H1 (cell line): ENCODE measurements around the gene DYNC2I2. TPM values are rescaled to one million over a fixed set of nuclear protein-coding genes. Genes with fewer than 3 reads are reported as not detected.

ENCODE experiments used
- CTCF ChIA-PET: fragments of 300-600 bp; sonication (Branson Sonifier 250); formaldehyde crosslinking; loops from one replicate; lab custom pipeline; 2021; ENCODE audit not compliant: partially characterized antibody; lab: Charles Lee
- POLR2A ChIA-PET: fragments of 300-600 bp; sonication (Branson Sonifier 250); formaldehyde crosslinking; loops from one replicate; lab custom pipeline; 2021; ENCODE audit warnings: inconsistent platforms; ENCODE audit not compliant: partially characterized antibody; lab: Charles Lee
- DNase-seq, 2 experiments: peaks; one replicate each; pipeline versions ENCODE4 v3.0.0 to v3.0.0-alpha.2; 2010 to 2022; ENCODE audit warnings: low spot score in 2 of 2, low read depth in 1 of 2, mixed read lengths in 1 of 2
- FAIRE-seq: peaks from 2 replicates; lab custom pipeline; 2011; peaks lifted over from hg19 to GRCh38; lab: Jason Lieb, UNC
- H2AFZ ChIP-seq: 2 replicates; pipeline ENCODE4 v1.8.1; 2012; ENCODE audit warnings: low read length, inconsistent platforms
- H2AK5ac ChIP-seq: 2 replicates; pipeline ENCODE4 v1.6.1; 2013; ENCODE audit warnings: low read depth, low read length
- H2BK120ac ChIP-seq: replicated peaks from 2 replicates; pipeline ENCODE3; 2013; ENCODE audit warnings: low read depth, low read length, inconsistent platforms
- H2BK12ac ChIP-seq: 2 replicates; pipeline ENCODE4 v1.6.1; 2013; ENCODE audit warnings: low read depth, low read length
- H2BK15ac ChIP-seq: 2 replicates; pipeline ENCODE4 v1.6.1; 2013; ENCODE audit warnings: low read length
- H2BK20ac ChIP-seq: 2 replicates; pipeline ENCODE4 v1.6.1; 2013; ENCODE audit warnings: low read length
- H2BK5ac ChIP-seq: 2 replicates; pipeline ENCODE4 v1.6.1; 2013; ENCODE audit warnings: low read depth, low read length
- H3K14ac ChIP-seq: 2 replicates; pipeline ENCODE4 v1.6.1; 2013; ENCODE audit warnings: inconsistent platforms; ENCODE audit not compliant: insufficient read length
- H3K18ac ChIP-seq: 2 replicates; pipeline ENCODE4 v1.6.1; 2013; ENCODE audit warnings: low read length; ENCODE audit errors: extremely low read depth
- H3K23ac ChIP-seq: 2 replicates; pipeline ENCODE4 v1.6.1; 2013; ENCODE audit warnings: inconsistent platforms; ENCODE audit not compliant: insufficient read length
- H3K23me2 ChIP-seq: 2 replicates; pipeline ENCODE4 v1.6.1; 2013; ENCODE audit warnings: low read depth, low read length
- H3K27ac ChIP-seq: 2 replicates; pipeline ENCODE4 v1.6.1; 2011; ENCODE audit warnings: low read depth, low read length, inconsistent platforms
- H3K27me3 ChIP-seq, 4 experiments: replicated peaks in 1 of 4; 1 replicate in 1 of 4; 2 replicates in 3 of 4; pipeline versions ENCODE4 v1.6.1 to v1.8.1; 2011 to 2013; ENCODE audit warnings: low read length in 3 of 4, mild to moderate bottlenecking in 3 of 4, inconsistent platforms in 2 of 4, mixed read lengths in 2 of 4, moderate library complexity in 1 of 4; ENCODE audit not compliant: control insufficient read depth in 3 of 4, insufficient read depth in 3 of 4; ENCODE audit errors: extremely low read depth in 1 of 4
- H3K36me3 ChIP-seq, 4 experiments: 2 replicates each; pipeline versions ENCODE4 v1.6.1 to v1.8.1; 2011 to 2013; ENCODE audit warnings: mild to moderate bottlenecking in 4 of 4, low read length in 3 of 4, moderate library complexity in 2 of 4, control low read depth in 1 of 4, inconsistent platforms in 1 of 4; ENCODE audit not compliant: insufficient read depth in 4 of 4, control insufficient read depth in 2 of 4
- H3K4ac ChIP-seq: replicated peaks from 2 replicates; pipeline ENCODE3; 2013; ENCODE audit warnings: low read length, low read depth, mixed read lengths, inconsistent platforms; ENCODE audit not compliant: insufficient read length
- H3K4me1 ChIP-seq, 4 experiments: replicated peaks in 1 of 4; 1 replicate in 1 of 4; 2 replicates in 3 of 4; pipeline versions ENCODE4 v1.6.1 to v1.8.1; 2011 to 2013; ENCODE audit warnings: low read length in 3 of 4, inconsistent platforms in 2 of 4, mixed read lengths in 1 of 4; ENCODE audit not compliant: insufficient read depth in 4 of 4, control insufficient read depth in 3 of 4
- H3K4me2 ChIP-seq, 2 experiments: 2 replicates each; pipeline versions ENCODE4 v1.6.1 to v1.8.1; 2011 to 2013; ENCODE audit warnings: low read depth in 2 of 2, low read length in 2 of 2, control low read depth in 1 of 2, inconsistent platforms in 1 of 2, mild to moderate bottlenecking in 1 of 2; ENCODE audit not compliant: insufficient read depth in 1 of 2
- H3K4me3 ChIP-seq, 4 experiments: fragments of 200-600, 300-600 bp in 1 of 4; sonication (generic), shearing (Covaris generic), sonication (Bioruptor Twin) in 1 of 4; 2 replicates each; pipeline versions ENCODE4 v1.5.1 to v1.8.1; 2011 to 2016; ENCODE audit warnings: low read length in 4 of 4, low read depth in 3 of 4, control low read depth in 2 of 4, inconsistent platforms in 2 of 4, mild to moderate bottlenecking in 2 of 4, mixed read lengths in 1 of 4, moderate library complexity in 1 of 4; ENCODE audit not compliant: insufficient read depth in 2 of 4; ENCODE audit errors: extremely low read depth in 1 of 4
- H3K56ac ChIP-seq: replicated peaks from 2 replicates; pipeline ENCODE3; 2013; ENCODE audit warnings: low read depth, mild to moderate bottlenecking, mixed read lengths, low read length, inconsistent platforms; ENCODE audit not compliant: insufficient read length
- H3K79me1 ChIP-seq: 2 replicates; pipeline ENCODE4 v1.6.1; 2013; ENCODE audit warnings: low read depth, low read length, control low read depth
- H3K79me2 ChIP-seq, 2 experiments: 2 replicates each; pipeline versions ENCODE4 v1.6.1 to v1.8.1; 2012 to 2013; ENCODE audit warnings: low read length in 2 of 2, mild to moderate bottlenecking in 2 of 2, inconsistent platforms in 1 of 2; ENCODE audit not compliant: insufficient read depth in 2 of 2, control insufficient read depth in 1 of 2
- H3K9ac ChIP-seq, 4 experiments: replicated peaks in 1 of 4; 1 replicate in 1 of 4; 2 replicates in 3 of 4; pipeline versions ENCODE4 v1.6.1 to v1.8.1; 2011 to 2013; ENCODE audit warnings: low read depth in 3 of 4, low read length in 3 of 4, control low read depth in 2 of 4, mild to moderate bottlenecking in 2 of 4, moderate library complexity in 2 of 4, inconsistent platforms in 1 of 4; ENCODE audit errors: extremely low read depth in 1 of 4
- H3K9me3 ChIP-seq, 2 experiments: 2 replicates each; pipeline versions ENCODE4 v1.6.1 to v1.8.1; 2012 to 2013; ENCODE audit warnings: mild to moderate bottlenecking in 2 of 2, moderate library complexity in 2 of 2, control low read depth in 1 of 2, inconsistent platforms in 1 of 2, low read depth in 1 of 2, low read length in 1 of 2, mixed read lengths in 1 of 2; ENCODE audit not compliant: insufficient read depth in 2 of 2
- H4K20me1 ChIP-seq, 2 experiments: replicated peaks in 1 of 2; 2 replicates each; pipeline versions ENCODE3 to v1.8.1; 2011 to 2013; ENCODE audit warnings: inconsistent platforms in 2 of 2, low read length in 2 of 2, mild to moderate bottlenecking in 1 of 2; ENCODE audit not compliant: insufficient read depth in 2 of 2, control insufficient read depth in 1 of 2
- H4K5ac ChIP-seq: 2 replicates; pipeline ENCODE4 v1.6.1; 2013; ENCODE audit warnings: low read length, low read depth, mixed read lengths, inconsistent platforms; ENCODE audit not compliant: insufficient read length
- H4K8ac ChIP-seq: 2 replicates; pipeline ENCODE4 v1.8.0; 2013; ENCODE audit warnings: mild to moderate bottlenecking, moderate library complexity, low read length, inconsistent platforms; ENCODE audit not compliant: insufficient read depth; ENCODE audit errors: extremely low read depth
- H4K91ac ChIP-seq: replicated peaks from 2 replicates; pipeline ENCODE3; 2013; ENCODE audit warnings: low read length, mixed read lengths, inconsistent platforms; ENCODE audit not compliant: insufficient read length
- EGR1 ChIP-seq: IDR thresholded peaks from 2 replicates; pipeline ENCODE4 v1.6.1; 2011; ENCODE audit warnings: low read depth, low read length, borderline replicate concordance
- RFX5 ChIP-seq: IDR thresholded peaks from 2 replicates; pipeline ENCODE4 v1.6.1; 2011; ENCODE audit warnings: low read depth, low read length, improper control_type of control experiment, borderline replicate concordance
- SIRT6 ChIP-seq: IDR thresholded peaks from one replicate; pipeline ENCODE4 v1.7.1; 2012; ENCODE audit warnings: low read length, inconsistent platforms
- TBP ChIP-seq: IDR thresholded peaks from 2 replicates; pipeline ENCODE4 v1.6.1; 2011; ENCODE audit warnings: low read depth, low read length, improper control_type of control experiment
- whole genome bisulfite sequencing, 2 experiments: shearing (Covaris generic) in 1 of 2; methylation state at CpG; one replicate each; pipeline versions ENCODE4 v1.1.6 to v1.1.7; 2013 to 2015; ENCODE audit warnings: low lambda C conversion rate in 2 of 2, mixed read lengths in 2 of 2, inconsistent platforms in 1 of 2, low coverage in 1 of 2, missing lambda C conversion rate in 1 of 2; ENCODE audit not compliant: insufficient replicate concordance in 2 of 2, insufficient coverage in 1 of 2, insufficient read length in 1 of 2; ENCODE audit errors: extremely low coverage in 1 of 2, missing lambda C conversion rate in 1 of 2; 5-methylcytosine and 5-hydroxymethylcytosine counted together
- polyA plus RNA-seq, 7 experiments: library from polyadenylated mRNA; depleted of rRNA in 3 of 7; stranded (reverse) in 5 of 7; unstranded in 2 of 7; fragments of >200 nt in 5 of 7; fragments of 200-250 nt in 2 of 7; gene quantifications; 1 replicate in 5 of 7; 2 replicates in 1 of 7; 4 replicates in 1 of 7; pipeline versions ENCODE4 v1.2.1 to v1.2.3, GENCODE V29; 2011 to 2013; ENCODE audit warnings: missing spikeins in 2 of 7, mixed read lengths in 2 of 7
- total RNA-seq: library from RNA; stranded (reverse); fragmentation: NEBNext Ultra II Directional; extraction: Animal tissue kit (Norgen Biotek cat#: 25700); gene quantifications from 2 replicates; pipeline ENCODE4 v1.2.1, GENCODE V29; 2021

The DYNC2I2 gene
- total and polyA plus RNA-seq, 2 of the 8 experiments (the other 6 are each of a cell fraction or from before 2014, with no cell fraction given) = 58.0 to 78.5 TPM

- Histone ChIP-seq H3K79me1 (no peaks in the 10 kb centered on the region), H3K18ac (no peak overlapping the region), H2BK20ac (no peak overlapping the region), H3K9me3 (no peaks in the 10 kb centered on the region), H2BK12ac (no peak overlapping the region), H3K4me1 (no peaks in the 10 kb centered on the region), H4K8ac (no peak overlapping the region), H3K79me2 (no peaks in the 10 kb centered on the region), H2BK15ac (no peak overlapping the region), H3K14ac (no peak overlapping the region), H2BK5ac (no peak overlapping the region), H2AFZ (no peak overlapping the region)
- POLR2A ChIA-PET = interaction anchor here (0.7 to 46.1 kb wide), 4 partner anchors 2 to 362 kb away, joined by 3 to 1197 read pairs (median 602); partner anchors contain the start of genes DYNC2I2, PKN3, SET and ZDHHC12
- DNase-seq = no peak
- TF ChIP-seq TBP (no peak), SIRT6 (no peak), EGR1 (no peak), RFX5 (no peak)
- TF ChIP-seq, all 59 proteins: peak for 0
- H3K36me3 ChIP-seq = no peaks in the 10 kb centered on the region
- H2AK5ac ChIP-seq = no peak overlapping the region
- H2BK120ac ChIP-seq = no peak overlapping the region
- CTCF ChIA-PET = interaction anchor here (1.1 to 1.9 kb wide), 2 partner anchors 10 to 16 kb away, joined by 4 to 5 read pairs; no protein-coding TSS in a partner anchor
- no peak overlapping the region for H3K27ac ChIP-seq
- no peak overlapping the region for H3K9ac ChIP-seq
- H4K91ac ChIP-seq = no peak overlapping the region
- H4K20me1 ChIP-seq = no peaks in the 10 kb centered on the region
- no peak overlapping the region for H3K4me2 ChIP-seq
- H4K5ac ChIP-seq = no peak overlapping the region
- WGBS, 2 experiments = 95% methylated on average over 4 of the region's 4 CpGs; no CpG with 5 or more reads in 1 of the 2 experiments
- no peak overlapping the region for H3K23ac ChIP-seq
- no peak overlapping the region for H3K56ac ChIP-seq
- H3K4me3 ChIP-seq = no peak overlapping the region
- H3K27me3 ChIP-seq = no peaks in the 10 kb centered on the region
- no peaks in the 10 kb centered on the region for H3K23me2 ChIP-seq
- no peak overlapping the region for H3K4ac ChIP-seq
- no peak for FAIRE-seq
Observed at GRCh38 chr9:128675382-128675781, 18.7 kb upstream of the DYNC2I2 start.
